ENCODE measurements around the gene NAV1.
"Not testable (repeated sequence)": the region's sequence is repeated elsewhere in the genome, so short reads cannot be mapped to it uniquely, and the experiment has no call there.

DNA sequence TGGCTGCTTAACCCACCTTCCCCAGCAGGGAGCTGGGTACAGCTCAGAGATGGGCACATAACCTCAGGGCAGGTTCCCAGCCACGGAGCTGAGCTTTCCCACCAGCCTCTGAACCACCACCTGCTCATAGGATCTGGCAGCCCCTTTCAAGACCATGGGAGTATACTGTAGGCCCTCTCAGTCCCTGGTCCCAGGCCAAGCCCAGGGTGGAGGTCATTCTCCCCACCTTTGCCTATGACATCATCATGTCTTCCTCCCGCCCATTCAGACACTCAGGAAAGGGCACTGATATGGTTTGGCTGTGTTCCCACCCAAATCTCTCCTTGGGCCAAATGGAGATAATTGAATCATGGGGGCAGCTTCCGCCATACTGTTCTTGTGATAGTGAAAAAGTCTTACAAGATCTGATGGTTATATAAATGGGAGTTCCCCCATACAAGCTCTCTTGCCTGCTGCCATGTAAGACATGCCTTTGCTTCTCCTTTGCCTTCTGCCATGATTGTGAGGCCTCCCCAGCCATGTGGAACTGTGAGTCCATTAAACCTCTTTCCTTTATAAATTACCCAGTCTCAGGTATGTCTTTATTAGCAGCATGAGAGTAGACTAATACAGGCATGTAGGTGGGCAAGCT is 45.8 kb upstream of the NAV1 start:
- TF ChIP-seq, protein P1, sequence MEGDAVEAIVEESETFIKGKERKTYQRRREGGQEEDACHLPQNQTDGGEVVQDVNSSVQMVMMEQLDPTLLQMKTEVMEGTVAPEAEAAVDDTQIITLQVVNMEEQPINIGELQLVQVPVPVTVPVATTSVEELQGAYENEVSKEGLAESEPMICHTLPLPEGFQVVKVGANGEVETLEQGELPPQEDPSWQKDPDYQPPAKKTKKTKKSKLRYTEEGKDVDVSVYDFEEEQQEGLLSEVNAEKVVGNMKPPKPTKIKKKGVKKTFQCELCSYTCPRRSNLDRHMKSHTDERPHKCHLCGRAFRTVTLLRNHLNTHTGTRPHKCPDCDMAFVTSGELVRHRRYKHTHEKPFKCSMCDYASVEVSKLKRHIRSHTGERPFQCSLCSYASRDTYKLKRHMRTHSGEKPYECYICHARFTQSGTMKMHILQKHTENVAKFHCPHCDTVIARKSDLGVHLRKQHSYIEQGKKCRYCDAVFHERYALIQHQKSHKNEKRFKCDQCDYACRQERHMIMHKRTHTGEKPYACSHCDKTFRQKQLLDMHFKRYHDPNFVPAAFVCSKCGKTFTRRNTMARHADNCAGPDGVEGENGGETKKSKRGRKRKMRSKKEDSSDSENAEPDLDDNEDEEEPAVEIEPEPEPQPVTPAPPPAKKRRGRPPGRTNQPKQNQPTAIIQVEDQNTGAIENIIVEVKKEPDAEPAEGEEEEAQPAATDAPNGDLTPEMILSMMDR (IDR thresholded peaks at IDR 0.05 in 8 of 11, conservative IDR thresholded peaks at IDR 0.05 in 3 of 11): not testable (repeated sequence)
- TF ChIP-seq POLR2AphosphoS5 (IDR thresholded peaks at IDR 0.05): peak in 1 of 3 donors; percentile 6
- TF ChIP-seq POLR2A (IDR thresholded peaks at IDR 0.05): not testable (repeated sequence)

Measured in spleen (tissue), 7 donors.